Measurements from ENCODE around the gene POLRMT. TPM values are rescaled to one million over a fixed set of nuclear protein-coding genes. Genes with fewer than 3 reads are reported as not detected.

Gene POLRMT
- total RNA-seq, 6 donors from 2014 or later, result 26.7 to 86.5 (median 50.9) TPM

- Histone ChIP-seq H3K27me3 (no peaks in the 10 kb centered on the region), H3K36me3 (peaks cover 17 to 69% (median 59%) of the 10 kb centered on the region in 4 donors), H3K4me1 (no peaks in the 10 kb centered on the region), H3K9me3 (no peaks in the 10 kb centered on the region), H3K4me3 (no peak overlapping the region), H3K27ac (no peak overlapping the region)
- TF ChIP-seq CTCF (IDR thresholded peaks at IDR 0.05) (no peak), EP300 (IDR thresholded peaks at IDR 0.05) (no peak), POLR2A (IDR thresholded peaks at IDR 0.05) (no peak), POLR2AphosphoS5 (IDR thresholded peaks at IDR 0.05) (no peak)
- DNase-seq (peak in 1 of 2 donors; percentile 77), ATAC-seq (ENCODE audit: low FRiP score in 2 of 2) (no peak)
- WGBS, 2 donors, result 94 to 97% methylated on average over 25 to 55 of the region's 62 CpGs
Observed at GRCh38 chr19:645912-646778, 12.8 kb upstream of the POLRMT start.

GRCh38 chr19:644789-645188 is 11.5 kb upstream of the POLRMT start:
- Histone ChIP-seq H3K27ac (no peak overlapping the region), H3K36me3 (peaks cover 15 to 57% (median 51%) of the 10 kb centered on the region in 4 donors), H3K4me1 (peaks cover 3 to 4% (median 3%) of the 10 kb centered on the region in 4 donors), H3K9me3 (no peaks in the 10 kb centered on the region), H3K27me3 (no peaks in the 10 kb centered on the region), H3K4me3 (no peak overlapping the region)
- 87 to 100% methylated on average over 3 to 12 of the region's 14 CpGs for WGBS, 2 donors
- TF ChIP-seq EP300 (IDR thresholded peaks at IDR 0.05), result no peak
- TF ChIP-seq POLR2AphosphoS5 (IDR thresholded peaks at IDR 0.05), result no peak
- TF ChIP-seq CTCF (IDR thresholded peaks at IDR 0.05), result no peak
- TF ChIP-seq POLR2A (IDR thresholded peaks at IDR 0.05), result no peak
- DNase-seq, result peak in 1 of 2 donors; percentile 78
- no peak for ATAC-seq (ENCODE audit: low FRiP score in 2 of 2)

DNA sequence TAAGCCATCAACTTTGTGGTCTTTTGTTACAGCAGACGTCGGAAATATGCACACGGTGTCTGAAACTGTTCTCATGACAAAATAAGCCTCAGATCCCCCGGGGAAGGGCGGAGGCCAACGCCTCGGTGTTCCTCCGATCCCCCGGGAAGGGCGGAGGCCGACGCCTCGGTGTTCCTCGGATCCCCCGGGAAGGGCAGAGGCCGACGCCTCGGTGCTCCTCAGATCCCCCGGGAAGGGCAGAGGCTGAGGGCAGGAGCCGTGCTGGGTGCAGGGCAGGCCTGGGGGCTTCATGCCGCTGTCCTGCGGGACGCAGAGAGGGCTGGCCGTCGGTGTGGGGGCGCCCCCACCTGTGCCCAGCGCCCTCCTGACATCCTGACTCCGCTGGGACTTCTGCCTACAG is 11.0 kb upstream of the POLRMT start:
- Histone ChIP-seq H3K27me3 (no peaks in the 10 kb centered on the region), H3K4me1 (peaks cover 4 to 9% (median 4%) of the 10 kb centered on the region in 4 donors), H3K27ac (no peak overlapping the region), H3K4me3 (no peak overlapping the region), H3K36me3 (peaks cover 15 to 53% (median 47%) of the 10 kb centered on the region in 4 donors), H3K9me3 (no peaks in the 10 kb centered on the region)
- ATAC-seq (ENCODE audit: low FRiP score in 2 of 2), result no peak
- WGBS, 2 donors, result 84 to 87% methylated on average over 19 to 27 of the region's 28 CpGs
- no peak for TF ChIP-seq CTCF (IDR thresholded peaks at IDR 0.05)
- TF ChIP-seq POLR2A (IDR thresholded peaks at IDR 0.05), result no peak
- no peak for DNase-seq

GRCh38 chr19:643736-644135 is 10.4 kb upstream of the POLRMT start:
- Histone ChIP-seq H3K4me3 (no peak overlapping the region), H3K27ac (no peak overlapping the region), H3K27me3 (no peaks in the 10 kb centered on the region), H3K9me3 (no peaks in the 10 kb centered on the region), H3K36me3 (peaks cover 15 to 47% (median 41%) of the 10 kb centered on the region in 4 donors), H3K4me1 (peaks cover 10 to 15% (median 11%) of the 10 kb centered on the region in 4 donors)
- DNase-seq, result peak in 1 of 2 donors; percentile 75
- ATAC-seq (ENCODE audit: low FRiP score in 2 of 2), result no peak
- WGBS, 2 donors, result 89 to 92% methylated on average over 21 to 24 of the region's 24 CpGs
- TF ChIP-seq CTCF (IDR thresholded peaks at IDR 0.05) (no peak), POLR2A (IDR thresholded peaks at IDR 0.05) (no peak), POLR2AphosphoS5 (IDR thresholded peaks at IDR 0.05) (no peak), EP300 (IDR thresholded peaks at IDR 0.05) (no peak)
